Measurements from ENCODE around the gene SLC15A3. TPM values are rescaled to one million over a fixed set of nuclear protein-coding genes. Genes with fewer than 3 reads are reported as not detected.

SLC15A3 gene
- total RNA-seq, 1 donor from 2014 or later: 66.3 TPM

GRCh38 chr11:60942219-60942618, 9.8 kb downstream of the SLC15A3 start:
- no peak overlapping the region for H3K27ac Mint-ChIP-seq (ENCODE audit: unreplicated experiment)
- TF ChIP-seq EZH2 (IDR thresholded peaks at IDR 0.05; ENCODE audit: insufficient read depth, low read length) (no peak), CTCF (IDR thresholded peaks at IDR 0.05; ENCODE audit: insufficient read depth, low read depth, low read length) (no peak)
- no peaks in the 10 kb centered on the region for H3K36me3 ChIP-seq (ENCODE audit: insufficient read depth, low read length)
- H3K4me1 Mint-ChIP-seq (ENCODE audit: low read depth, unreplicated experiment): peaks cover 4% of the 10 kb centered on the region
- H4K20me1 ChIP-seq (ENCODE audit: insufficient read depth, low read length): no peaks in the 10 kb centered on the region
- H3K9me3 ChIP-seq (ENCODE audit: insufficient read depth, low read depth, low read length): no peaks in the 10 kb centered on the region
- peaks cover 30% of the 10 kb centered on the region for H3K36me3 Mint-ChIP-seq (ENCODE audit: low read depth, unreplicated experiment)
- H3K27me3 ChIP-seq (ENCODE audit: insufficient read depth, low read length): peaks cover 15% of the 10 kb centered on the region
- DNase-seq (ENCODE audit: low read depth) (no peak), FAIRE-seq (no peak)
- no peaks in the 10 kb centered on the region for H3K4me1 ChIP-seq (ENCODE audit: insufficient read depth, low read length)
- H3K9ac ChIP-seq (ENCODE audit: low read length): no peak overlapping the region
- no peaks in the 10 kb centered on the region for H3K79me2 ChIP-seq (ENCODE audit: insufficient read depth, low read length)
- H3K4me2 ChIP-seq (ENCODE audit: low read length): no peak overlapping the region
- no peak overlapping the region for H2AFZ ChIP-seq (ENCODE audit: low read depth, low read length)
- peaks cover 13% of the 10 kb centered on the region for H3K27me3 Mint-ChIP-seq (ENCODE audit: low read depth, unreplicated experiment)
- H3K4me3 Mint-ChIP-seq (ENCODE audit: unreplicated experiment): no peak overlapping the region
- no peak overlapping the region for H3K4me3 ChIP-seq (ENCODE audit: insufficient read depth, low read depth, low read length)
- no peak overlapping the region for H3K27ac ChIP-seq (ENCODE audit: low read depth, low read length)
- H3K9me3 Mint-ChIP-seq (ENCODE audit: unreplicated experiment): no peaks in the 10 kb centered on the region

- H3K27me3 Mint-ChIP-seq (ENCODE audit: low read depth, unreplicated experiment): peaks cover 13% of the 10 kb centered on the region
- Histone ChIP-seq H3K4me2 (ENCODE audit: low read length) (no peak overlapping the region), H3K27ac (ENCODE audit: low read depth, low read length) (no peak overlapping the region), H3K9ac (ENCODE audit: low read length) (no peak overlapping the region), H3K36me3 (ENCODE audit: insufficient read depth, low read length) (no peaks in the 10 kb centered on the region), H3K27me3 (ENCODE audit: insufficient read depth, low read length) (peaks cover 15% of the 10 kb centered on the region), H2AFZ (ENCODE audit: low read depth, low read length) (no peak overlapping the region), H3K4me1 (ENCODE audit: insufficient read depth, low read length) (no peaks in the 10 kb centered on the region), H3K4me3 (ENCODE audit: insufficient read depth, low read depth, low read length) (no peak overlapping the region), H3K9me3 (ENCODE audit: insufficient read depth, low read depth, low read length) (no peaks in the 10 kb centered on the region), H4K20me1 (ENCODE audit: insufficient read depth, low read length) (no peaks in the 10 kb centered on the region), H3K79me2 (ENCODE audit: insufficient read depth, low read length) (no peaks in the 10 kb centered on the region)
- no peak overlapping the region for H3K4me3 Mint-ChIP-seq (ENCODE audit: unreplicated experiment)
- TF ChIP-seq EZH2 (IDR thresholded peaks at IDR 0.05; ENCODE audit: insufficient read depth, low read length): no peak
- no peak for TF ChIP-seq CTCF (IDR thresholded peaks at IDR 0.05; ENCODE audit: insufficient read depth, low read depth, low read length)
- H3K27ac Mint-ChIP-seq (ENCODE audit: unreplicated experiment): peak overlapping the region; percentile 12
- peaks cover 4% of the 10 kb centered on the region for H3K4me1 Mint-ChIP-seq (ENCODE audit: low read depth, unreplicated experiment)
- DNase-seq (ENCODE audit: low read depth) (no peak), FAIRE-seq (no peak)
- peaks cover 30% of the 10 kb centered on the region for H3K36me3 Mint-ChIP-seq (ENCODE audit: low read depth, unreplicated experiment)
- H3K9me3 Mint-ChIP-seq (ENCODE audit: unreplicated experiment): no peaks in the 10 kb centered on the region
Observed at GRCh38 chr11:60941371-60942119, 10.4 kb downstream of the SLC15A3 start.

GRCh38 chr11:60939855-60940254, 12.1 kb downstream of the SLC15A3 start:
- H3K4me3 Mint-ChIP-seq (ENCODE audit: unreplicated experiment): peak overlapping the region; percentile 31
- Histone ChIP-seq H2AFZ (ENCODE audit: low read depth, low read length) (no peak overlapping the region), H3K4me2 (ENCODE audit: low read length) (no peak overlapping the region), H3K79me2 (ENCODE audit: insufficient read depth, low read length) (no peaks in the 10 kb centered on the region), H3K4me1 (ENCODE audit: insufficient read depth, low read length) (no peaks in the 10 kb centered on the region), H3K27ac (ENCODE audit: low read depth, low read length) (no peak overlapping the region), H3K36me3 (ENCODE audit: insufficient read depth, low read length) (no peaks in the 10 kb centered on the region), H3K4me3 (ENCODE audit: insufficient read depth, low read depth, low read length) (no peak overlapping the region), H3K9ac (ENCODE audit: low read length) (no peak overlapping the region), H3K9me3 (ENCODE audit: insufficient read depth, low read depth, low read length) (no peaks in the 10 kb centered on the region), H4K20me1 (ENCODE audit: insufficient read depth, low read length) (no peaks in the 10 kb centered on the region), H3K27me3 (ENCODE audit: insufficient read depth, low read length) (peaks cover 12% of the 10 kb centered on the region)
- no peak overlapping the region for H3K27ac Mint-ChIP-seq (ENCODE audit: unreplicated experiment)
- peaks cover 25% of the 10 kb centered on the region for H3K36me3 Mint-ChIP-seq (ENCODE audit: low read depth, unreplicated experiment)
- H3K9me3 Mint-ChIP-seq (ENCODE audit: unreplicated experiment): no peaks in the 10 kb centered on the region
- DNase-seq (ENCODE audit: low read depth) (no peak), FAIRE-seq (no peak)
- TF ChIP-seq CTCF (IDR thresholded peaks at IDR 0.05; ENCODE audit: insufficient read depth, low read depth, low read length) (no peak), EZH2 (IDR thresholded peaks at IDR 0.05; ENCODE audit: insufficient read depth, low read length) (no peak)
- H3K4me1 Mint-ChIP-seq (ENCODE audit: low read depth, unreplicated experiment): peaks cover 4% of the 10 kb centered on the region
- H3K27me3 Mint-ChIP-seq (ENCODE audit: low read depth, unreplicated experiment): peaks cover 6% of the 10 kb centered on the region

All from astrocyte (in vitro differentiated cells and primary cell).